Activated T-cell treated with anti-CD3 and anti-CD28 coated beads, Interleukin-2, amount 50 U/mL, for 4 hours (primary cell): ENCODE results near the gene GGT6. TPM values are rescaled to one million over a fixed set of nuclear protein-coding genes. Genes with fewer than 3 reads are reported as not detected.
"Not testable (repeated sequence)": the region's sequence is repeated elsewhere in the genome, so short reads cannot be mapped to it uniquely, and the experiment has no call there.

ENCODE experiments used
- ATAC-seq, 2 donors: fragments of 200-7000 bp; cut with Tn5 transposase; one replicate each; pipeline ENCODE4 v1.10.0; 2021
- DNase-seq: peaks from one replicate; pipeline ENCODE4 v3.0.0-alpha.2; 2020
- H3K27me3 Mint-ChIP-seq: one replicate; pipeline ENCODE4 v1.8.0; 2021; ENCODE audit warnings: low read depth, mixed read lengths
- H3K36me3 Mint-ChIP-seq: one replicate; pipeline ENCODE4 v1.8.0; 2022; ENCODE audit warnings: mixed read lengths; ENCODE audit not compliant: insufficient read depth
- H3K4me1 Mint-ChIP-seq: one replicate; pipeline ENCODE4 v1.8.0; 2021; ENCODE audit warnings: low read depth, mixed read lengths
- H3K4me3 Mint-ChIP-seq: one replicate; pipeline ENCODE4 v1.8.0; 2021; ENCODE audit warnings: mild to moderate bottlenecking, moderate library complexity, mixed read lengths
- H3K9me3 Mint-ChIP-seq: one replicate; pipeline ENCODE4 v1.8.0; 2021; ENCODE audit warnings: mixed read lengths
- total RNA-seq, 3 donors: library from RNA; stranded (reverse); gene quantifications; one replicate each; pipeline ENCODE4 v1.2.1, GENCODE V29; 2021

Gene GGT6
- total RNA-seq, 3 donors from 2014 or later, result not detected

GRCh38 chr17:4586043-4586442 lies 25.7 kb upstream of the GGT6 start:
- ATAC-seq, result no peak
- H3K4me3 Mint-ChIP-seq, result no peak overlapping the region
- H3K27me3 Mint-ChIP-seq, result peaks cover 46% of the 10 kb centered on the region

GRCh38 chr17:4585638-4585994 lies 25.2 kb upstream of the GGT6 start:
- Mint-ChIP-seq H3K4me1 (peaks cover 4% of the 10 kb centered on the region), H3K27me3 (peaks cover 47% of the 10 kb centered on the region), H3K9me3 (no peaks in the 10 kb centered on the region), H3K36me3 (no peaks in the 10 kb centered on the region), H3K4me3 (no peak overlapping the region)
- no peak for DNase-seq
- no peak for ATAC-seq

More at GRCh38 chr17:4586043-4586442, 25.7 kb upstream of the GGT6 start:
- DNase-seq, result no peak
- no peaks in the 10 kb centered on the region for H3K9me3 Mint-ChIP-seq
- peaks cover 4% of the 10 kb centered on the region for H3K4me1 Mint-ChIP-seq
- H3K36me3 Mint-ChIP-seq, result no peaks in the 10 kb centered on the region

GRCh38 chr17:4584917-4585637 lies 24.7 kb upstream of the GGT6 start:
- Mint-ChIP-seq H3K4me1 (peaks cover 4% of the 10 kb centered on the region), H3K9me3 (no peaks in the 10 kb centered on the region), H3K27me3 (peaks cover 47% of the 10 kb centered on the region), H3K36me3 (no peaks in the 10 kb centered on the region), H3K4me3 (peak overlapping the region; percentile 56)
- no peak for DNase-seq
- ATAC-seq, result peak in 1 of 2 donors; percentile 1

GRCh38 chr17:4584101-4584916 lies 23.9 kb upstream of the GGT6 start, which contains the start of gene SMTNL2:
Gene SMTNL2, plus strand, starts transcription at chr17:4584529. Its CDS starts 77 bp downstream, at chr17:4584606.
- DNase-seq, result no peak
- peaks cover 47% of the 10 kb centered on the region for H3K27me3 Mint-ChIP-seq
- no peaks in the 10 kb centered on the region for H3K9me3 Mint-ChIP-seq
- no peaks in the 10 kb centered on the region for H3K36me3 Mint-ChIP-seq
- H3K4me1 Mint-ChIP-seq, result peaks cover 4% of the 10 kb centered on the region
- H3K4me3 Mint-ChIP-seq, result peak within 1 kb of the TSS; percentile 70
- ATAC-seq, result peak; percentile 62 to 73

- Mint-ChIP-seq H3K4me1 (peaks cover 4% of the 10 kb centered on the region), H3K36me3 (no peaks in the 10 kb centered on the region), H3K9me3 (no peaks in the 10 kb centered on the region), H3K27me3 (peaks cover 47% of the 10 kb centered on the region), H3K4me3 (peak overlapping the region; percentile 70)
- ATAC-seq (peak; percentile 63), DNase-seq (no peak)
Measured at GRCh38 chr17:4583782-4584100, 23.4 kb upstream of the GGT6 start.

- ATAC-seq, result no peak
- Mint-ChIP-seq H3K4me1 (peaks cover 4% of the 10 kb centered on the region), H3K4me3 (no peak overlapping the region), H3K36me3 (no peaks in the 10 kb centered on the region), H3K9me3 (no peaks in the 10 kb centered on the region), H3K27me3 (peaks cover 47% of the 10 kb centered on the region)
- DNase-seq, result no peak
Measured at GRCh38 chr17:4583206-4583605, 22.8 kb upstream of the GGT6 start.

GRCh38 chr17:4582691-4583090 lies 22.3 kb upstream of the GGT6 start:
- Mint-ChIP-seq H3K27me3 (peaks cover 47% of the 10 kb centered on the region), H3K36me3 (no peaks in the 10 kb centered on the region), H3K9me3 (no peaks in the 10 kb centered on the region), H3K4me1 (peaks cover 4% of the 10 kb centered on the region), H3K4me3 (no peak overlapping the region)
- DNase-seq, result no peak
- ATAC-seq, result no peak

GRCh38 chr17:4582101-4582501 lies 21.7 kb upstream of the GGT6 start:
- Mint-ChIP-seq H3K27me3 (peaks cover 47% of the 10 kb centered on the region), H3K36me3 (no peaks in the 10 kb centered on the region), H3K4me3 (no peak overlapping the region), H3K9me3 (no peaks in the 10 kb centered on the region), H3K4me1 (peaks cover 4% of the 10 kb centered on the region)
- DNase-seq (no peak), ATAC-seq (no peak)

GRCh38 chr17:4580291-4580690 lies 19.9 kb upstream of the GGT6 start:
- H3K36me3 Mint-ChIP-seq, result no peaks in the 10 kb centered on the region
- H3K27me3 Mint-ChIP-seq, result peaks cover 32% of the 10 kb centered on the region
- no peaks in the 10 kb centered on the region for H3K9me3 Mint-ChIP-seq
- DNase-seq, result no peak
- peaks cover 4% of the 10 kb centered on the region for H3K4me1 Mint-ChIP-seq
- H3K4me3 Mint-ChIP-seq, result no peak overlapping the region
- no peak for ATAC-seq

- Mint-ChIP-seq H3K36me3 (no peaks in the 10 kb centered on the region), H3K4me3 (no peak overlapping the region), H3K27me3 (peaks cover 28% of the 10 kb centered on the region), H3K4me1 (peaks cover 3% of the 10 kb centered on the region), H3K9me3 (no peaks in the 10 kb centered on the region)
- DNase-seq (no peak), ATAC-seq (no peak)
Measured at GRCh38 chr17:4579678-4580077, 19.3 kb upstream of the GGT6 start.

GRCh38 chr17:4578349-4578748 lies 18.0 kb upstream of the GGT6 start:
- H3K4me3 Mint-ChIP-seq, H3K9me3 Mint-ChIP-seq, DNase-seq, ATAC-seq, H3K36me3 Mint-ChIP-seq: not testable (repeated sequence)
- H3K27me3 Mint-ChIP-seq, result peaks cover 21% of the 10 kb centered on the region
- peaks cover 10% of the 10 kb centered on the region for H3K4me1 Mint-ChIP-seq

- peaks cover 18% of the 10 kb centered on the region for H3K4me1 Mint-ChIP-seq
- no peaks in the 10 kb centered on the region for H3K9me3 Mint-ChIP-seq
- peaks cover 15% of the 10 kb centered on the region for H3K27me3 Mint-ChIP-seq
- H3K36me3 Mint-ChIP-seq, result no peaks in the 10 kb centered on the region
- ATAC-seq, result no peak
- DNase-seq, result no peak
- no peak overlapping the region for H3K4me3 Mint-ChIP-seq
Measured at GRCh38 chr17:4577386-4577993, 17.1 kb upstream of the GGT6 start.

- Mint-ChIP-seq H3K9me3 (no peaks in the 10 kb centered on the region), H3K4me3 (no peak overlapping the region), H3K27me3 (peaks cover 10% of the 10 kb centered on the region), H3K36me3 (no peaks in the 10 kb centered on the region), H3K4me1 (peaks cover 18% of the 10 kb centered on the region)
- ATAC-seq (no peak), DNase-seq (no peak)
Measured at GRCh38 chr17:4576729-4577322, 16.4 kb upstream of the GGT6 start.

GRCh38 chr17:4576161-4576558 lies 15.8 kb upstream of the GGT6 start:
- H3K27me3 Mint-ChIP-seq, result peaks cover 5% of the 10 kb centered on the region
- H3K4me1 Mint-ChIP-seq, result peaks cover 18% of the 10 kb centered on the region
- H3K9me3 Mint-ChIP-seq, result no peaks in the 10 kb centered on the region
- ATAC-seq (no peak), DNase-seq (no peak)
- no peak overlapping the region for H3K4me3 Mint-ChIP-seq
- no peaks in the 10 kb centered on the region for H3K36me3 Mint-ChIP-seq
